Endothelial cell of umbilical vein (primary cell): Measurements from ENCODE around the gene TSFM.

ENCODE experiments used
- FOS ChIP-seq: IDR thresholded peaks from 2 replicates; pipeline ENCODE4 v1.6.1; 2011; ENCODE audit warnings: mild to moderate bottlenecking, low read length, moderate library complexity, borderline replicate concordance; ENCODE audit not compliant: insufficient read depth
- JUN ChIP-seq: IDR thresholded peaks from 2 replicates; pipeline ENCODE4 v1.6.1; 2011; ENCODE audit warnings: borderline replicate concordance, low read depth; ENCODE audit not compliant: insufficient read length, insufficient read depth
- POLR2A ChIP-seq: IDR thresholded peaks from 2 replicates; pipeline ENCODE4 v1.6.1; 2012; ENCODE audit warnings: low read depth, mild to moderate bottlenecking, control low read depth, low read length
- TF ChIP-seq, protein P1 (sequence below), 2 donors: IDR thresholded peaks; 1 replicate in 1 of 2; 2 replicates in 1 of 2; pipeline ENCODE4 v1.5.1; 2011; ENCODE audit warnings: low read length in 2 of 2, mild to moderate bottlenecking in 2 of 2, moderate library complexity in 2 of 2, control low read depth in 1 of 2, inconsistent platforms in 1 of 2, low read depth in 1 of 2; ENCODE audit not compliant: insufficient read depth in 1 of 2; ENCODE audit errors: extremely low read depth in 1 of 2

DNA sequence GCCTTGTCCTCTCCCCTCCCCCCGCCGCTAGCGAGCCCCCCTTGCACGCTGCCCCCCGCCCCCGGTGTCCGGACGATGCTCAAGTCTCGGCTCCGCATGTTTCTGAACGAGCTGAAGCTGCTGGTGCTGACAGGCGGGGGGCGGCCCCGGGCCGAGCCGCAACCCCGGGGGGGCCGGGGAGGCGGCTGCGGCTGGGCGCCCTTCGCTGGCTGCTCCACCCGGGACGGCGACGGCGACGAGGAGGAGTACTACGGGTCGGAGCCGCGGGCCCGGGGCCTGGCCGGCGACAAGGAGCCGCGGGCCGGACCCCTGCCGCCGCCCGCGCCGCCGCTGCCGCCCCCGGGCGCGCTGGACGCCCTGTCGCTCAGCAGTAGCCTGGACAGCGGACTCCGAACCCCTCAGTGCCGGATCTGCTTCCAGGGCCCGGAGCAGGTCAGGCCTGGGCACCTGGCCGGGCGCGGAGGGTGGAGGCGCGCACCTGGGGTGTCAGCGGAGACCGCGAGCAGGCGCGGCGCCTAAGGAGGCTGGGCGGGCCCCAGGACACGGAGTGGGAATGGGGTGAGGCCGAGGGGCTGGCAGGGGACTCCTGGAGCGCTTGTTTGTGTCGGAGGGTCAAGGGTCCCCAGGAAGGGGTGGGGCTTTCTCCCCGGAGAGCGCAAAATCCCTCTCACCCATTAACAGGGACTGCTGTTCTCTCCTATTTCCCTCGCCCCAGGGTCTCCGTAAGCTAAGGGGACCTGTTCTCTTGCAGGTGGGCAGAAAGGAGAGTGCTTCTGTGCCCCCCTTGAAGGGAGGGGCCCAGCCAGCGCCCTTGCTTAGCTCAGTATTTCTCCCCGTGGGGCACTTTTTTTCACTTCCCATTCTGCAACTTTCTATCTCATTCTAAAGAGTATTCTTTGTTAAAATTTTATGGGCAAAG lies 26.9 kb upstream of the TSFM start:
- TF ChIP-seq FOS (no peak), POLR2A (no peak), JUN (no peak)
- TF ChIP-seq, protein P1, sequence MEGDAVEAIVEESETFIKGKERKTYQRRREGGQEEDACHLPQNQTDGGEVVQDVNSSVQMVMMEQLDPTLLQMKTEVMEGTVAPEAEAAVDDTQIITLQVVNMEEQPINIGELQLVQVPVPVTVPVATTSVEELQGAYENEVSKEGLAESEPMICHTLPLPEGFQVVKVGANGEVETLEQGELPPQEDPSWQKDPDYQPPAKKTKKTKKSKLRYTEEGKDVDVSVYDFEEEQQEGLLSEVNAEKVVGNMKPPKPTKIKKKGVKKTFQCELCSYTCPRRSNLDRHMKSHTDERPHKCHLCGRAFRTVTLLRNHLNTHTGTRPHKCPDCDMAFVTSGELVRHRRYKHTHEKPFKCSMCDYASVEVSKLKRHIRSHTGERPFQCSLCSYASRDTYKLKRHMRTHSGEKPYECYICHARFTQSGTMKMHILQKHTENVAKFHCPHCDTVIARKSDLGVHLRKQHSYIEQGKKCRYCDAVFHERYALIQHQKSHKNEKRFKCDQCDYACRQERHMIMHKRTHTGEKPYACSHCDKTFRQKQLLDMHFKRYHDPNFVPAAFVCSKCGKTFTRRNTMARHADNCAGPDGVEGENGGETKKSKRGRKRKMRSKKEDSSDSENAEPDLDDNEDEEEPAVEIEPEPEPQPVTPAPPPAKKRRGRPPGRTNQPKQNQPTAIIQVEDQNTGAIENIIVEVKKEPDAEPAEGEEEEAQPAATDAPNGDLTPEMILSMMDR (IDR thresholded peaks at IDR 0.05; ENCODE audit: extremely low read depth in 1 of 2, insufficient read depth in 1 of 2, low read depth in 1 of 2, low read length in 2 of 2), result no peak
